ENCODE measurements around the gene ACTL6B. TPM values are rescaled to one million over a fixed set of nuclear protein-coding genes. Genes with fewer than 3 reads are reported as not detected.
"Not testable (repeated sequence)": the region's sequence is repeated elsewhere in the genome, so short reads cannot be mapped to it uniquely, and the experiment has no call there.

Gene ACTL6B
- polyA plus RNA-seq, 1 donor (not counting 4 experiments of a cell fraction or from before 2014, with no cell fraction given): not detected

DNA sequence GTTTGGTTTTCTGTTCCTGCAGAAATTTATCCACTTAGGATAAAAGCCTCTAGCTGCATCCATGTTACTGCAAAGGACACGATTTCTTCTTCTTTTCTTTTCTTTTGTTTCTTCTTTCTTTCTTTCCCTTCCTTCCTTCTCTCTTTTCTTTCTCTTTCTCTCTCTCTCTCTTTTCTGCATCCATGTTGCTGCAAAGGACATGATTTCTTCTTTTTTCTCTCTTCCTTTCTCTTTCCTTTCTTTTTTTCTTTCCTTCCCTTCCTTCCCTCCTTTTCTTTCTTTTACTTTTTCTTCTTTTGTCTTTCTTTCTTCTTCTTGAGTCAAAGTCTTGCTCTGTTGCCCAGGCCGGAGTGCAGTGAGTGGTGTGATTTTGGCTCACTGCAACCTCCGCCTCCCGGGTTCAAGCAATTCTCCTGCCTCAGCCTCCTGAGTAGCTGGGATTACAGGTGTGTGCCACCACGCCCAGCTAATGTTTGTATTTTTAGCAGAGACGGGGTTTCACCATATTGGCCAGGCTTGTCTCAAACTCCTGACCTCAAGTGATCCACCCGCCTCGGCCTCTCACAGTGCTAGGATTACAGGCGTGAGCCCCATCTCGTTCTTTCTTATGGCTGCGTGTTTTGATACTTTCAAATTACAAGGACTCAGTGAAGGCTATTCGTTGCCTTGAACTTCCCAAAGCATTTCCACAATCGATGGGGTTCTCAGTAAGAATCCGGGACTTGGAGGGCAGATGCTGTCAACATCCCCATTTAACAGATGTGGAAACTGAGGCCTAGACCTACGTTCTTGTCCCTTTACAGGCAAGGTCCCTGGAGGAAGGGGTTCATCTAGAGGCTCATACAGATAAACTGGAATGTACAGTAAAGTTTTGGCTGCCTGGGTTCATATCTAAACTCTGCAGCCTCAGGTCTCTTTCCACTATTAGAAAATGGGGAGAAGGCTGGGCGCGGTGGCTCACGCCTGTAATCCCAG lies 15.4 kb upstream of the ACTL6B start:
- peaks cover 4% of the 10 kb centered on the region for H3K4me1 ChIP-seq (ENCODE audit: control insufficient read depth, extremely low read depth, insufficient read depth, low read length)
- H4K20me1 ChIP-seq (ENCODE audit: control insufficient read depth, extremely low read depth, insufficient read depth, low read length): no peaks in the 10 kb centered on the region
- FAIRE-seq: no peak
- H2AFZ ChIP-seq (ENCODE audit: control insufficient read depth, low read length): no peak overlapping the region
- TF ChIP-seq CTCF (optimal IDR thresholded peaks at IDR 0.05 in 1 of 3, IDR thresholded peaks at IDR 0.05 in 1 of 3, conservative IDR thresholded peaks at IDR 0.05 in 1 of 3; ENCODE audit: extremely low read depth in 1 of 3, insufficient read depth in 2 of 3, low read length in 3 of 3) (no peak), EZH2 (IDR thresholded peaks at IDR 0.05; ENCODE audit: low read length) (no peak)
- no peaks in the 10 kb centered on the region for H3K9me3 ChIP-seq (ENCODE audit: control insufficient read depth, low read depth, low read length)
- H3K9me1 ChIP-seq (ENCODE audit: control insufficient read depth, extremely low read depth, insufficient read depth, low read length): no peaks in the 10 kb centered on the region
- H3K9ac ChIP-seq (ENCODE audit: control insufficient read depth, extremely low read depth, insufficient read depth, low read length): no peak overlapping the region
- H3K79me2 ChIP-seq (ENCODE audit: control insufficient read depth, insufficient read depth, low read length): peaks cover 16% of the 10 kb centered on the region
- H3K4me3 ChIP-seq (ENCODE audit: control insufficient read depth in 2 of 3, extremely low read depth in 1 of 3, insufficient read depth in 2 of 3, low read depth in 1 of 3, low read length in 3 of 3): no peak overlapping the region
- dilution Hi-C loops (cut with MboI; ENCODE audit: extremely low pct_ligation_motif_present, low sequenced_read_pairs): no loop called here
- no peak for DNase-seq (ENCODE audit: low read depth, low spot score)
- no peaks in the 10 kb centered on the region for H3K27me3 ChIP-seq (ENCODE audit: control insufficient read depth, extremely low read depth, insufficient read depth, low read length)
- no peak overlapping the region for H3K27ac ChIP-seq (ENCODE audit: control insufficient read depth, insufficient read depth, low read length)
- H3K36me3 ChIP-seq (ENCODE audit: control insufficient read depth in 2 of 2, extremely low read depth in 1 of 2, insufficient read depth in 2 of 2, low read length in 2 of 2): peaks cover 2% of the 10 kb centered on the region in 2 experiments
- H3K4me2 ChIP-seq (ENCODE audit: control insufficient read depth, extremely low read depth, insufficient read depth, low read depth, low read length): no peak overlapping the region

DNA sequence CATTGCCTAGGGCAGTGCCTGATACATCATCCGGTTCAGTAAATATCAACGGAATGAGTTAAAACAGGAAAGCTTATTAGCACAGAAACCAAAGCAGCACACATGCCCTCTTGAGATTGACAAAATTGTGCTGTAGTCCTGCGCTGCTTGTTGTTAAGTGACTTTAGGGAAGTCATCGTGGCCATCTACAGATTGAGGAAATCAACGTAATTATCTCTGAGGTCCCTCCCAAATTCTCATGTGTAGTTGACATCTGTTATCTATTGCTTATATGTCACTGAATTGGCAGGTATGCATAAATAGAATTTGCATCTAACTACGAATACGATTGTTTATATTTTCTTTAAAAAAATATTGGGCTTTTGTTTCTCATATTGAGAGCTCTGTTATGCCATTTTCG lies 13.8 kb upstream of the ACTL6B start:
- Histone ChIP-seq H3K27ac (ENCODE audit: control insufficient read depth, insufficient read depth, low read length) (no peak overlapping the region), H4K20me1 (ENCODE audit: control insufficient read depth, extremely low read depth, insufficient read depth, low read length) (no peaks in the 10 kb centered on the region), H3K4me3 (ENCODE audit: control insufficient read depth in 2 of 3, extremely low read depth in 1 of 3, insufficient read depth in 2 of 3, low read depth in 1 of 3, low read length in 3 of 3) (no peak overlapping the region), H3K36me3 (ENCODE audit: control insufficient read depth in 2 of 2, extremely low read depth in 1 of 2, insufficient read depth in 2 of 2, low read length in 2 of 2) (no peaks in the 10 kb centered on the region), H3K9me3 (ENCODE audit: control insufficient read depth, low read depth, low read length) (no peaks in the 10 kb centered on the region), H3K4me2 (ENCODE audit: control insufficient read depth, extremely low read depth, insufficient read depth, low read depth, low read length) (no peak overlapping the region), H2AFZ (ENCODE audit: control insufficient read depth, low read length) (no peak overlapping the region), H3K27me3 (ENCODE audit: control insufficient read depth, extremely low read depth, insufficient read depth, low read length) (no peaks in the 10 kb centered on the region), H3K4me1 (ENCODE audit: control insufficient read depth, extremely low read depth, insufficient read depth, low read length) (no peaks in the 10 kb centered on the region), H3K79me2 (ENCODE audit: control insufficient read depth, insufficient read depth, low read length) (peaks cover 12% of the 10 kb centered on the region), H3K9ac (ENCODE audit: control insufficient read depth, extremely low read depth, insufficient read depth, low read length) (no peak overlapping the region), H3K9me1 (ENCODE audit: control insufficient read depth, extremely low read depth, insufficient read depth, low read length) (no peaks in the 10 kb centered on the region)
- dilution Hi-C loops (cut with MboI; ENCODE audit: extremely low pct_ligation_motif_present, low sequenced_read_pairs): no loop called here
- no peak for DNase-seq (ENCODE audit: low read depth, low spot score)
- no peak for FAIRE-seq
- TF ChIP-seq CTCF (optimal IDR thresholded peaks at IDR 0.05 in 1 of 3, IDR thresholded peaks at IDR 0.05 in 1 of 3, conservative IDR thresholded peaks at IDR 0.05 in 1 of 3; ENCODE audit: extremely low read depth in 1 of 3, insufficient read depth in 2 of 3, low read length in 3 of 3): no peak

DNA sequence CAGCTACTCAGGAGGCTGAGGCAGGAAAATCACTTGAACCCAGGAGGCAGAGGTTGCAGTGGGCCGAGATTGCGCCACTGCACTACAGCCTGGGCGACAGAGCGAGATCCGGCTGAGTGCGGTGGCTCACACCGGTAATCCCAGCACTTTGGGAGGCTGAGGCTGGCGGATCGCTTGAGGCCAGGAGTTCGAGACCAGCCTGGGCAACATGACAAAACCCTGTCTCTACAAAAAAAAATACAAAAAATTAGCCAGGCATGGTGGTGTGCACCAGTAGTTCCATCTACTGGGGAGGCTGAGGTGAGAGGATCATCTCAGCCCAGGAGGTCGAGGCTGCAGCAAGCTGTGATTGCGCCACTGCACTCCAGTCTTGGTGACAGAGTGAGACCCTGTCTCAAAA lies 12.9 kb upstream of the ACTL6B start:
- FAIRE-seq; H3K79me2 ChIP-seq (ENCODE audit: control insufficient read depth, insufficient read depth, low read length); H3K4me3 ChIP-seq (ENCODE audit: control insufficient read depth in 2 of 3, extremely low read depth in 1 of 3, insufficient read depth in 2 of 3, low read depth in 1 of 3, low read length in 3 of 3); H3K27ac ChIP-seq (ENCODE audit: control insufficient read depth, insufficient read depth, low read length); H3K9me3 ChIP-seq (ENCODE audit: control insufficient read depth, low read depth, low read length); H3K27me3 ChIP-seq (ENCODE audit: control insufficient read depth, extremely low read depth, insufficient read depth, low read length); H3K4me2 ChIP-seq (ENCODE audit: control insufficient read depth, extremely low read depth, insufficient read depth, low read depth, low read length); H3K36me3 ChIP-seq (ENCODE audit: control insufficient read depth in 2 of 2, extremely low read depth in 1 of 2, insufficient read depth in 2 of 2, low read length in 2 of 2); H3K4me1 ChIP-seq (ENCODE audit: control insufficient read depth, extremely low read depth, insufficient read depth, low read length); dilution Hi-C loops (cut with MboI; ENCODE audit: extremely low pct_ligation_motif_present, low sequenced_read_pairs); H3K9ac ChIP-seq (ENCODE audit: control insufficient read depth, extremely low read depth, insufficient read depth, low read length); DNase-seq (ENCODE audit: low read depth, low spot score); H4K20me1 ChIP-seq (ENCODE audit: control insufficient read depth, extremely low read depth, insufficient read depth, low read length); H3K9me1 ChIP-seq (ENCODE audit: control insufficient read depth, extremely low read depth, insufficient read depth, low read length); H2AFZ ChIP-seq (ENCODE audit: control insufficient read depth, low read length): not testable (repeated sequence)
